ENCODE data around the gene DPF3. TPM values are rescaled to one million over a fixed set of nuclear protein-coding genes. Genes with fewer than 3 reads are reported as not detected.

DPF3 gene
- total RNA-seq, 3 donors from 2014 or later (not counting 1 experiment from before 2014, with no cell fraction given), result 1.4 to 1.8 (median 1.4) TPM

DNA sequence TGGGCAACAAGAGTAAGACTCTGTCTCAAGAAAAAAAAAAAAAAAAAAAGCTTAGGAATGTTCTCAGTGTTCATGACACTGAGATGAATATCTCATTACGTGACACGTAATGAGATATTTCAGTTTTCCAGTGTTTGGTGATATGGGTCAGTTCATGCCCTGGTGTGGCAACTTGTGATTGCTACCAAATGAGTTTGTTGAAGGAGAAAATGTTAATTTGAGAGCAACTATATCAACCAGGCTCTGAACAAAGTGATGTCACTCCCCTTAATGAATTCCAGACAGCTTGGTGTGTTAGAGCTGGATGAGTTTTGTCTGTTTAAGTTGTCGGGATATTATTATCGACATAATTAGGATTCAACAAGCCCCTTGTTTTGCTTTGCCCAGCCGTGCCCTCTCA, 211.7 kb downstream of the DPF3 start:
- Histone ChIP-seq H3K27me3 (ENCODE audit: control insufficient read depth, insufficient read depth, low read length) (no peaks in the 10 kb centered on the region), H3K4me3 (ENCODE audit: low read length) (no peak overlapping the region), H3K4me1 (ENCODE audit: control insufficient read depth, insufficient read depth, low read length) (no peaks in the 10 kb centered on the region), H3K9me3 (ENCODE audit: control insufficient read depth, insufficient read depth, low read length) (no peaks in the 10 kb centered on the region), H3K36me3 (ENCODE audit: control insufficient read depth, insufficient read depth, low read length) (no peaks in the 10 kb centered on the region), H3K27ac (ENCODE audit: low read length) (no peak overlapping the region)
- H3K4me3 Mint-ChIP-seq, result no peak overlapping the region
- H3K27ac Mint-ChIP-seq, result no peak overlapping the region
- peaks cover 0 to 11% of the 10 kb centered on the region in 2 donors for H3K27me3 Mint-ChIP-seq (ENCODE audit: low read depth in 2 of 2)
- intact Hi-C loops (cut with micrococcal nuclease), result no loop called here
- TF ChIP-seq, protein P1, sequence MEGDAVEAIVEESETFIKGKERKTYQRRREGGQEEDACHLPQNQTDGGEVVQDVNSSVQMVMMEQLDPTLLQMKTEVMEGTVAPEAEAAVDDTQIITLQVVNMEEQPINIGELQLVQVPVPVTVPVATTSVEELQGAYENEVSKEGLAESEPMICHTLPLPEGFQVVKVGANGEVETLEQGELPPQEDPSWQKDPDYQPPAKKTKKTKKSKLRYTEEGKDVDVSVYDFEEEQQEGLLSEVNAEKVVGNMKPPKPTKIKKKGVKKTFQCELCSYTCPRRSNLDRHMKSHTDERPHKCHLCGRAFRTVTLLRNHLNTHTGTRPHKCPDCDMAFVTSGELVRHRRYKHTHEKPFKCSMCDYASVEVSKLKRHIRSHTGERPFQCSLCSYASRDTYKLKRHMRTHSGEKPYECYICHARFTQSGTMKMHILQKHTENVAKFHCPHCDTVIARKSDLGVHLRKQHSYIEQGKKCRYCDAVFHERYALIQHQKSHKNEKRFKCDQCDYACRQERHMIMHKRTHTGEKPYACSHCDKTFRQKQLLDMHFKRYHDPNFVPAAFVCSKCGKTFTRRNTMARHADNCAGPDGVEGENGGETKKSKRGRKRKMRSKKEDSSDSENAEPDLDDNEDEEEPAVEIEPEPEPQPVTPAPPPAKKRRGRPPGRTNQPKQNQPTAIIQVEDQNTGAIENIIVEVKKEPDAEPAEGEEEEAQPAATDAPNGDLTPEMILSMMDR (IDR thresholded peaks at IDR 0.05), result no peak
- ATAC-seq (no peak), DNase-seq (no peak)
- H3K9me3 Mint-ChIP-seq, result no peaks in the 10 kb centered on the region
- WGBS (ENCODE audit: insufficient coverage), result 95% methylated on average over 5 of the region's 5 CpGs
- no peaks in the 10 kb centered on the region for H3K36me3 Mint-ChIP-seq
- no peaks in the 10 kb centered on the region for H3K4me1 Mint-ChIP-seq

GRCh38 chr14:72680853-72681640, 212.9 kb downstream of the DPF3 start:
- Mint-ChIP-seq H3K36me3 (no peaks in the 10 kb centered on the region), H3K9me3 (no peaks in the 10 kb centered on the region), H3K4me1 (no peaks in the 10 kb centered on the region), H3K4me3 (no peak overlapping the region), H3K27me3 (ENCODE audit: low read depth in 2 of 2) (peaks cover 0 to 11% of the 10 kb centered on the region in 2 donors), H3K27ac (no peak overlapping the region)
- 92% methylated on average over 7 of the region's 7 CpGs for WGBS (ENCODE audit: insufficient coverage)
- TF ChIP-seq, protein P1 (IDR thresholded peaks at IDR 0.05), result no peak
- Histone ChIP-seq H3K4me1 (ENCODE audit: control insufficient read depth, insufficient read depth, low read length) (no peaks in the 10 kb centered on the region), H3K4me3 (ENCODE audit: low read length) (no peak overlapping the region), H3K36me3 (ENCODE audit: control insufficient read depth, insufficient read depth, low read length) (no peaks in the 10 kb centered on the region), H3K27me3 (ENCODE audit: control insufficient read depth, insufficient read depth, low read length) (no peaks in the 10 kb centered on the region), H3K9me3 (ENCODE audit: control insufficient read depth, insufficient read depth, low read length) (no peaks in the 10 kb centered on the region), H3K27ac (ENCODE audit: low read length) (no peak overlapping the region)
- DNase-seq, result no peak
- ATAC-seq, result no peak
- intact Hi-C loops (cut with micrococcal nuclease), result no loop called here

DNA sequence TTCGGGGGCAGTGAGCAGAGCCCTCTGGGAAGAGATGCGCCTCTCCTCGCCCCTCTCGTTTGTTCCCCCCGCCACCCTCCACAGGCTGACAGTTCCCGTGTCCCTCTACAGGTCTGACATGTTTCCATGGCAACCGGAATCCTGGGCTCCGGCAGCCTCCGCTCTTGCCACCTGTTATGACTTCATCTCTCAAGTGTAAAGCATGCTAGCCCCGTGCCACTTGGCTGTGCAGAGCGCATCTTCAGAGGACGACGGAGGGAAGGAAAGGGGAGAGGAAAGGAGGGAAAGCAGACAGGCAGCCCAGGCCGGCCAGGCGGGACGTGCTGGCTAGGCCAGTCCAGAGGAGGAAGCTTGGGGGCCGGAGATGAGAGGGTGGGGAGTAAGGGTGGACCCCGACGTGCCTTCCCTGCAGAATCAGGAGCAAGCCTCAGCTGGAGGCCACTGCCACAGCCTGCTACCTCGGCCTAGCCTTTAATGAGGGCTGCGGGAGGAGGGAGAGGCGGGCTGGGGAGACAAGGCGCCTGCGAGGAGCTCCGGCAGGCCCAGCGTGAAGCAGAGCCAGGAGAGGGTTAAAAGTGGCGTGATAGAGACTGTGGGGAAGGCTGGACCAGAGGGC, 214.3 kb downstream of the DPF3 start:
- ATAC-seq, result peak in 1 of 3 donors; percentile 7
- H3K27me3 Mint-ChIP-seq (ENCODE audit: low read depth in 2 of 2), result peaks cover 0 to 11% of the 10 kb centered on the region in 2 donors

More for the DNA sequence above, 214.3 kb downstream of the DPF3 start:
- DNase-seq, result no peak
- H3K9me3 ChIP-seq (ENCODE audit: control insufficient read depth, insufficient read depth, low read length), result no peaks in the 10 kb centered on the region
- no peaks in the 10 kb centered on the region for H3K27me3 ChIP-seq (ENCODE audit: control insufficient read depth, insufficient read depth, low read length)
- no peaks in the 10 kb centered on the region for H3K4me1 Mint-ChIP-seq
- no peaks in the 10 kb centered on the region for H3K36me3 Mint-ChIP-seq
- no peaks in the 10 kb centered on the region for H3K9me3 Mint-ChIP-seq
- H3K4me3 ChIP-seq (ENCODE audit: low read length), result no peak overlapping the region
- no peak overlapping the region for H3K27ac ChIP-seq (ENCODE audit: low read length)
- H3K27ac Mint-ChIP-seq, result no peak overlapping the region
- TF ChIP-seq, protein P1 (IDR thresholded peaks at IDR 0.05), result no peak
- H3K36me3 ChIP-seq (ENCODE audit: control insufficient read depth, insufficient read depth, low read length), result no peaks in the 10 kb centered on the region
- intact Hi-C loops (cut with micrococcal nuclease), result no loop called here
- H3K4me3 Mint-ChIP-seq, result no peak overlapping the region
- 93% methylated on average over 26 of the region's 27 CpGs for WGBS (ENCODE audit: insufficient coverage)
- H3K4me1 ChIP-seq (ENCODE audit: control insufficient read depth, insufficient read depth, low read length), result no peaks in the 10 kb centered on the region
